G401.6 (cell line): ENCODE data around the gene STAT5B.
"Not testable (repeated sequence)": the region's sequence is repeated elsewhere in the genome, so short reads cannot be mapped to it uniquely, and the experiment has no call there.

Source experiments
- FAIRE-seq: peaks from 2 replicates; lab custom pipeline; 2012; peaks lifted over from hg19 to GRCh38; lab: Jason Lieb, UNC

Gene STAT5B

GRCh38 chr17:42266918-42267766, 9.0 kb downstream of the STAT5B start:
- FAIRE-seq = peak; percentile 69

- no peak for FAIRE-seq
Observed at GRCh38 chr17:42266462-42266861, 9.7 kb downstream of the STAT5B start.

- FAIRE-seq = not testable (repeated sequence)
Observed at GRCh38 chr17:42264366-42264765, 11.8 kb downstream of the STAT5B start.

GRCh38 chr17:42260318-42260717, 15.9 kb downstream of the STAT5B start:
- no peak for FAIRE-seq

- no peak for FAIRE-seq
Observed at GRCh38 chr17:42255445-42255844, 20.7 kb downstream of the STAT5B start.

GRCh38 chr17:42253578-42253977, 22.6 kb downstream of the STAT5B start:
- no peak for FAIRE-seq

GRCh38 chr17:42252597-42253550, 23.3 kb downstream of the STAT5B start:
- FAIRE-seq = no peak

- FAIRE-seq = no peak
Observed at GRCh38 chr17:42251115-42251514, 25.1 kb downstream of the STAT5B start.

GRCh38 chr17:42249681-42250446, 26.3 kb downstream of the STAT5B start:
- no peak for FAIRE-seq

GRCh38 chr17:42248351-42249179, 27.6 kb downstream of the STAT5B start:
- FAIRE-seq = no peak

GRCh38 chr17:42247734-42248133, 28.5 kb downstream of the STAT5B start:
- no peak for FAIRE-seq

- no peak for FAIRE-seq
Observed at GRCh38 chr17:42246515-42246914, 29.7 kb downstream of the STAT5B start.

- not testable (repeated sequence) for FAIRE-seq
Observed at GRCh38 chr17:42245183-42245582, 31.0 kb downstream of the STAT5B start.

GRCh38 chr17:42244116-42244515, 32.1 kb downstream of the STAT5B start:
- not testable (repeated sequence) for FAIRE-seq

GRCh38 chr17:42243493-42243982, 32.7 kb downstream of the STAT5B start:
- no peak for FAIRE-seq

GRCh38 chr17:42241871-42242270, 34.3 kb downstream of the STAT5B start:
- FAIRE-seq = no peak

GRCh38 chr17:42240863-42241262, 35.3 kb downstream of the STAT5B start:
- not testable (repeated sequence) for FAIRE-seq

GRCh38 chr17:42240201-42240600, 36.0 kb downstream of the STAT5B start:
- no peak for FAIRE-seq

- FAIRE-seq = not testable (repeated sequence)
Observed at GRCh38 chr17:42239576-42239975, 36.6 kb downstream of the STAT5B start.

- FAIRE-seq = no peak
Observed at GRCh38 chr17:42236760-42237159, 39.4 kb downstream of the STAT5B start.

- FAIRE-seq = no peak
Observed at GRCh38 chr17:42233994-42234393, 42.2 kb downstream of the STAT5B start.
